ENCODE data around the gene KCNQ2.

The KCNQ2 gene

DNA sequence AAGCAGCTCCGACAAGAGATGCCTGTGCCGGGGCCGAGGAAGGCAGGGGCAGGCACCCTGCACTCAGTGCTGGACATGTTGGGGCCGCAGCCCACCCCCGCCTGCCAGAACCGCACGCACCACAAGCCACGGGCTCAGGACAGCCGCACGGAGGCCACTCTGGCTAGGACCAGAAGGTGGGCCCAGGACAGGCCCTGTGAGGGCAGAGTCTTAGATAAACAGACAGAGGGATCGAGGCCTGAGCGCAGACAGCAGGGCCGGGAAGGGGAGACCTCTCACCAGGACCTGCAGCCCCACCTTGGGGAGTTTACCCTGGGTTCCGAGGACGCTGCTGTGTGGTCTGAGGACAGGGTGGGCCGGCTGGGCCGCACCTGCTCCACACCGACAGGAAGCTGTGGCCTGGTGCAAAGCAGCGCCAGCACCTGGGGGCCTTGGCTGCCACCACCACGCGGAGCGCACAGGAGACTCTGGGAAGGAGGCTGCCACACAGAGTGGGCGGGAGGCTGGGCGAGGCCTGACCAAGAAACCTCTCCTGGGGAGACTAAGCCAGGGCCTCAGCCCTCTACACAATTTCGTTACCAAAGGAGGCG lies 32.0 kb downstream of the KCNQ2 start:
- Histone ChIP-seq H3K27me3 (ENCODE audit: insufficient read depth, poor library complexity, severe bottlenecking) (peaks cover 7% of the 10 kb centered on the region), H3K4me3 (replicated peaks; ENCODE audit: insufficient read depth, low read length) (no peak overlapping the region), H3K27ac (replicated peaks) (no peak overlapping the region)
- DNase-seq (ENCODE audit: low read depth in 1 of 2, low spot score in 1 of 2): no peak
- no peak for TF ChIP-seq CTCF (IDR thresholded peaks at IDR 0.05; ENCODE audit: insufficient read depth, low read length)
- TF ChIP-seq SPI1 (IDR thresholded peaks at IDR 0.05; ENCODE audit: borderline replicate concordance, low read depth): no peak
- no peak for TF ChIP-seq POLR2AphosphoS5 (IDR thresholded peaks at IDR 0.05; ENCODE audit: low read depth)
- no peak for TF ChIP-seq GABPA (IDR thresholded peaks at IDR 0.05; ENCODE audit: low read depth)
- TF ChIP-seq, protein P1, sequence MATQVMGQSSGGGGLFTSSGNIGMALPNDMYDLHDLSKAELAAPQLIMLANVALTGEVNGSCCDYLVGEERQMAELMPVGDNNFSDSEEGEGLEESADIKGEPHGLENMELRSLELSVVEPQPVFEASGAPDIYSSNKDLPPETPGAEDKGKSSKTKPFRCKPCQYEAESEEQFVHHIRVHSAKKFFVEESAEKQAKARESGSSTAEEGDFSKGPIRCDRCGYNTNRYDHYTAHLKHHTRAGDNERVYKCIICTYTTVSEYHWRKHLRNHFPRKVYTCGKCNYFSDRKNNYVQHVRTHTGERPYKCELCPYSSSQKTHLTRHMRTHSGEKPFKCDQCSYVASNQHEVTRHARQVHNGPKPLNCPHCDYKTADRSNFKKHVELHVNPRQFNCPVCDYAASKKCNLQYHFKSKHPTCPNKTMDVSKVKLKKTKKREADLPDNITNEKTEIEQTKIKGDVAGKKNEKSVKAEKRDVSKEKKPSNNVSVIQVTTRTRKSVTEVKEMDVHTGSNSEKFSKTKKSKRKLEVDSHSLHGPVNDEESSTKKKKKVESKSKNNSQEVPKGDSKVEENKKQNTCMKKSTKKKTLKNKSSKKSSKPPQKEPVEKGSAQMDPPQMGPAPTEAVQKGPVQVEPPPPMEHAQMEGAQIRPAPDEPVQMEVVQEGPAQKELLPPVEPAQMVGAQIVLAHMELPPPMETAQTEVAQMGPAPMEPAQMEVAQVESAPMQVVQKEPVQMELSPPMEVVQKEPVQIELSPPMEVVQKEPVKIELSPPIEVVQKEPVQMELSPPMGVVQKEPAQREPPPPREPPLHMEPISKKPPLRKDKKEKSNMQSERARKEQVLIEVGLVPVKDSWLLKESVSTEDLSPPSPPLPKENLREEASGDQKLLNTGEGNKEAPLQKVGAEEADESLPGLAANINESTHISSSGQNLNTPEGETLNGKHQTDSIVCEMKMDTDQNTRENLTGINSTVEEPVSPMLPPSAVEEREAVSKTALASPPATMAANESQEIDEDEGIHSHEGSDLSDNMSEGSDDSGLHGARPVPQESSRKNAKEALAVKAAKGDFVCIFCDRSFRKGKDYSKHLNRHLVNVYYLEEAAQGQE (IDR thresholded peaks at IDR 0.05; ENCODE audit: insufficient replicate concordance, low read depth): no peak

GRCh38 chr20:63439866-63440265 lies 32.6 kb downstream of the KCNQ2 start:
- TF ChIP-seq SPI1 (IDR thresholded peaks at IDR 0.05; ENCODE audit: borderline replicate concordance, low read depth): no peak
- TF ChIP-seq CTCF (IDR thresholded peaks at IDR 0.05; ENCODE audit: insufficient read depth, low read length): no peak
- TF ChIP-seq POLR2AphosphoS5 (IDR thresholded peaks at IDR 0.05; ENCODE audit: low read depth): no peak
- TF ChIP-seq GABPA (IDR thresholded peaks at IDR 0.05; ENCODE audit: low read depth): no peak
- TF ChIP-seq, protein P1 (IDR thresholded peaks at IDR 0.05; ENCODE audit: insufficient replicate concordance, low read depth): no peak
- no peak for DNase-seq (ENCODE audit: low read depth in 1 of 2, low spot score in 1 of 2)
- H3K27me3 ChIP-seq (ENCODE audit: insufficient read depth, poor library complexity, severe bottlenecking): peaks cover 7% of the 10 kb centered on the region
- H3K27ac ChIP-seq (replicated peaks): no peak overlapping the region
- H3K4me3 ChIP-seq (replicated peaks; ENCODE audit: insufficient read depth, low read length): no peak overlapping the region

GRCh38 chr20:63438121-63438520 lies 34.3 kb downstream of the KCNQ2 start:
- H3K27ac ChIP-seq (replicated peaks): no peak overlapping the region
- DNase-seq (ENCODE audit: low read depth in 1 of 2, low spot score in 1 of 2): no peak
- H3K27me3 ChIP-seq (ENCODE audit: insufficient read depth, poor library complexity, severe bottlenecking): peaks cover 12% of the 10 kb centered on the region
- no peak overlapping the region for H3K4me3 ChIP-seq (replicated peaks; ENCODE audit: insufficient read depth, low read length)
- TF ChIP-seq SPI1 (IDR thresholded peaks at IDR 0.05; ENCODE audit: borderline replicate concordance, low read depth) (no peak), GABPA (IDR thresholded peaks at IDR 0.05; ENCODE audit: low read depth) (no peak), POLR2AphosphoS5 (IDR thresholded peaks at IDR 0.05; ENCODE audit: low read depth) (no peak), CTCF (IDR thresholded peaks at IDR 0.05; ENCODE audit: insufficient read depth, low read length) (no peak)
- TF ChIP-seq, protein P1 (IDR thresholded peaks at IDR 0.05; ENCODE audit: insufficient replicate concordance, low read depth): no peak

Measured in HL-60 (cell line).